NCI-H446 treated with DMSO at 0.1 percent for 48 hours (cell line): ENCODE measurements around the gene MAB21L4.
A peak's percentile ranks its signal among the peaks of the same experiment; 100 is the strongest.
"Not testable (repeated sequence)": the region's sequence is repeated elsewhere in the genome, so short reads cannot be mapped to it uniquely, and the experiment has no call there.

Experiments
- DNase-seq: peaks from one replicate; lab custom pipeline; 2025; lab: John Stamatoyannopoulos, UW

MAB21L4 gene

DNA sequence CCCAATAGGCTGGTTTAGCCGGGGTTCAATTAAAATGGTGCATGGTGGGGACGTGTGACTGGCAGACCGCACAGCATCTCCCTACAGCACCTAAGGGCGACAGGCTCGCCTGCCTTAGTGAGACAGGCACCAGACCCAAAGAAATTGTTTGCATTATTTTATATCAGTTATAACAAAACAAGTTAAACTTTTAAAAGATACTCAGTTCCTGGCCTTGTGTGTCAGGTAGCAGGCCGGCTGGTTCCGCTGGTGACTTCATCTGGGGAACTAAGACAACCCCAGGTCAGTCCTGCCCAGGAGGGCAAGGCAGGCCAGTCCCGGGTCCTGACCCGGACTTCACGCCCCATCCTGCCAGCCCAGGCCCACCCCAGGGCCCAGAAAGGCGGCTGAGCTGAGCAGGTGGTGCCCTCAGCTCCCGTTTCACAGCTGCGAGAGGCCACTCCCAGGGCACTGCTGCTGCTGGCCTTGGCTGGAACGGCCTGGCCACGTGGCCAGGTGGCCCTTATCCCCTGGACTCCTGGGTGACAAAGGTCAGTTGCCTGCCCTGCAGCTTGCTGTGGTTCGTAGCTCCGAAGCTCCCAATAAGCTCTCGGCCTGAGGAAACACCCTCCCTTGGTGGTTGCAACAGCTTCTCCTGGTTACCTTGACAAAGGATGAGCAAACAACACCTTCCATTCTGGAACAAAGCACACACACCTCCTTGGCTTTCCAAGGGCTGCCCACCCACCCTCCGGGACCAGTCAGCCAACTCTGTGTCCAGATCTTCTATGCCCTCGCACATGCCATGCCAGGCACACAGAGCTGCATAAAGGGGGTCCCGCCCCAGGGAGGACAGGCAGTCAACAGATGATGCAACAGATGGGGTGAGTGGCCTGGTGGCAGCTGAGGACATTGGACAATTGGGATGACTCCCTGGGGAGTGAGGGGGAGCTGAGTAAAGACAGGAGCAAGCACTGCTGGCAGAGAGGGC lies 38.6 kb downstream of the MAB21L4 start:
- no peak for DNase-seq

DNA sequence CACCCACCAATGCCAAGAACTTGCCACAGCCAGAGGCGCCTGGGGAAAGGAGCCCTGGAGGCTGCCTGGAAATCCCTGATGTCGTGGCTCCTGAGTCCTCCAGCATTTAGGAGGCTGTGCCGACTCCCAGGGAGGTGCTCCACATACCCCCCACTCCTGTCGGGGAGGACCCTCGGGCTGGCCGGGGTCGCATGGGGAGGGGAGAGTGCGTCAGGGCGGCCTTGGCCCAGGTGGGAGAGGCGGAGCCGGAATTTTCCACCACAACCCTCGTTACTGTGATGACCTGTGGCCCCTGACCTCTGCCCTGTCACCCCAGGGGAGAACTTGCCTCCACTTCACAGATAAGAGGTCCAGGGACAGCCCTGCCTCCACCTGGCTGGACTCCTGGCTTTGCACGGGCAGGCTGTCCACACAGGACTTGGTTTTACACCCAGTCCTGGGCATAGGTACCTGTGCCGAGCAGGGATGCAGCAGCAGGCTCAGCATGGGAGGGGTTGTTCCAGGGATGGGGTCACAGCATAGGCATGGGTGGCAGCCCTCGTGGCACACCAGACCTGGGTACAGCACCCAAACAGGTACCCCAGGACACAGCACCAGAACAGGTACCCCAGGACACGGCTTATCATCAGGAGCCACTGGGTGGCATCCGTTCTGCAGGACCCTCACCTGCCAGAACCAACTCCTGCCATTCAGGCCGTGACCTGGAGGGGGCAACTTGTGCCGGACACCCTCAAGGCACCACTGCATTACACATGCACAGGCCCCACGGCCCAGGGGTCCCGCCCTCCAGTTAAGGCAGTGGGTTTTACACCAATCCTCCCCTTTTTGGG lies 39.6 kb downstream of the MAB21L4 start:
- no peak for DNase-seq

DNA sequence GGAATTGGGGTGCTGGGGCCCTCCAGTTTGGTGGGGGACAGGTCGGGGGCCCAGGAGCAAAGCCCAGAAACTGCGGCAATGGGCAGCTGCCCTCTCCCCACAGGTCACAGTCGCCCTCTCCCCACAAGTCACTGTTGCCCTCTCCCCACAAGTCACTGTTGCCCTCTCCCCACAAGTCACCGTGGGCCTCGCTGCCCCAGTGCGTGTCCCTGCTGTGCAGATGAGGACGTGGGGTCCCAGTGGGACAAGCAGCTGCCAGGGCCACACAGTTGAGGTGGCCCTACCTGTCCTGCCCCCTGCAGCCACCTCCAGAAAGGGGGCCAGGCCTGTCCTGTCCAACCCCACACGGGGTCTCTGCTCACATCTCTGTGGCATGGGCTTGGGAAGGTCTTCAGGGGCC lies 40.3 kb downstream of the MAB21L4 start:
- no peak for DNase-seq

DNA sequence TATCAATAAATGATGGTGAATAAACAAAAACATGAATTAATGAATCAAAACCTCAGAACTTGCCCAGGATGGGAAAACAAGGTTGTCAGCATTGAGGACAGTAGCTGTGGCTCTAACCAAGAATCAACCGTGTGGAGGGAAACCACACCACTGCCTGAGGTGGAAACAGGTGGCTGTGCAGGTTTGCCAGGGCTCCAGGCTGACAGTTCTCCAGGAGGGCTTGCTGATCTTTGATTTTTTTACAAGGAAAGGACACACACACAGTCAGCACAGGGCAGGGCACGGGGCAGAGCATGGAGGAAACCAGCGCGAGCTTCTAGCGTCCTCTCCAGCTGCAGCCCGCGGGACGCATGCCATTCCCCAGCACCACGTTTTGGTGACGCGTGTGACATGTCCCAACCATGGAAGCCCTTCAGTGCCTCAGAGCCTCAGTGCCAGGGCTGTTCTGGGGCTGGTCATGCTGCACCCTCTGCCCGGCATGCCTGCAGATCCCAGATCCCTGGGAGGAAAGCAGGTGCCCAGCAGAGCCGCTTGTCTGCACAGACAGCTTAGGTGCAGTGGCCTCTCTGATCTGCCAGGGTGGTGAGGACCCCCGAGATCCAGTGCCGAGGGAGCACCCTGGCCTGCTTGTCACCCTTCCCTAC lies 43.2 kb downstream of the MAB21L4 start:
- DNase-seq = no peak

DNA sequence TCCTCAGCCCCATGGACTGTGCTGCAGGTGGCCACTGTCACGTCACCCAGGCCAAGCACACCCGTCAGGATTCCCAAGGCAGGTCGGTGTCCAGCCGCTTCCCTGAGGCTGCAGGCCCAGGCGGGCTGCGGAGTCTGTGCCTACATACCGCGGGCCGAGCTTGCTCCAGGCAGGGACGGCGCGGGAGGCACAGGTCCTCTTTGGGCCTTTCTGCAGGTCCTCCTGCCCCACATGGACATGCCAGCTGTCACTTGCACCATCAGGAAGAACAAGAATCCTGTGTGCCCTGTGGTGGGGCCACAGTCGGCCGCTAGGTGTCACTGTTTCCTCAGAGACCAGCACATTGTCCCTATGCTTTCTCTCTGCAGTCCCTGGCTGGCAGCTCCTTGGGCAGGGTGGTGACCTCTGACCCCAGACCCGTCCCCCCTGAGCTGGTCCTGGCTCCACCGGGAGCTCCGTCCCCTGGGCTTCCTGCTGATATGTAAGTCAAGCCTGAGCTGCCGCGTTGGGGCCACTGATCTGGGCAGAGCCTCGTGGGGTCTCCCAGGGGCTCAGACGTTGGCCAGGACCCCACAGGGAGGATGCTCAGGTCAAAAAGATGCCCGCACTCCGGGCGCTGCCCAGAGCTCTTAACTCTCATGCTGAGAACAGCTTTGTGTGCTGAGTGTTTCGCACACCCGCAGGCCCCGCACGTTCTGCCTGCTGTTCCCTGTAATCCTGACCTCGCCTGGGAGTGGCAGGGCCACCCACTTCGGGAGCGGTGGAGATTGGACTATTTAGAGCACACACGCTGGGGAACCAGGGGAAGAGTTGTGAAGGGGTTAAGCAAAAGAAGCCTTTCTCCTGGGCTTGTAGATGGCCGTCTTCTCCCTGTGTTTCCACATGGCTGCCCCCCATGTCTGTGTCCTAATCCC lies 44.6 kb downstream of the MAB21L4 start:
- DNase-seq = peak; percentile 17

DNA sequence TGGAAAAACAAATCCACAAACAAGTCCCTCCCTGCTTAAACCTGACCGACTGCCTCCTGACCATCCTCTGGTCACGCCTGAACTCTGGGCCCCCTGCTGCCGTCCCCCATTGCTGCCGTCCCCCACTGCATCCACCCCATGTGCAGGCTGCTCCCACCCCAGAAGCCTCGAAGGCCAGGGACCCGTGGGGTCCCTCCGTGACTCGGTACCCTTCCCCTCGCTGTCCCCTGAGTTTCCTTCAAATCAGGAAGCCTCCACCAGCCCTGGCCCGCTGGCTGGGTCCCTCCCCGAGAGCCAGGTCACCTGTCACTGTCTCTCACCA lies 45.2 kb downstream of the MAB21L4 start:
- no peak for DNase-seq

DNA sequence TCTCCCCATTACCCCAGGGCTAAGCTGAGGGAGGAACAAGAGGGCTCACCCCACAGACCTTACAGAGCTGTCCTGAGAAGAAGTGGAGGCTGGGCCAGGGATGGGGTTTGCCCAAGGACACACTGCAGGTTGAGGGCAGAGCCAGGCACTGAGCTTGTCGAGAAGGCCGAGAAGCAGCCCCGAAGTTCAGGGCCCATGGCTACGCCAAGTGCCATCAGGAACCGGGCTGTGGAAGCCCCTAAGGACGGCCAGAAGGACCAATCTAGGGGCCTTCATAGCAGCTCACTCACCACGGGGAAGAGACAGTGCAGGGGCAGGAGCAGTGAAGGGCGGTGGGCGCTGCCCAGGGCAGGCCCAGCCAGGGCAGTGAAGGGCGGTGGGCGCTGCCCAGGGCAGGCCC lies 45.9 kb downstream of the MAB21L4 start:
- DNase-seq = no peak

DNA sequence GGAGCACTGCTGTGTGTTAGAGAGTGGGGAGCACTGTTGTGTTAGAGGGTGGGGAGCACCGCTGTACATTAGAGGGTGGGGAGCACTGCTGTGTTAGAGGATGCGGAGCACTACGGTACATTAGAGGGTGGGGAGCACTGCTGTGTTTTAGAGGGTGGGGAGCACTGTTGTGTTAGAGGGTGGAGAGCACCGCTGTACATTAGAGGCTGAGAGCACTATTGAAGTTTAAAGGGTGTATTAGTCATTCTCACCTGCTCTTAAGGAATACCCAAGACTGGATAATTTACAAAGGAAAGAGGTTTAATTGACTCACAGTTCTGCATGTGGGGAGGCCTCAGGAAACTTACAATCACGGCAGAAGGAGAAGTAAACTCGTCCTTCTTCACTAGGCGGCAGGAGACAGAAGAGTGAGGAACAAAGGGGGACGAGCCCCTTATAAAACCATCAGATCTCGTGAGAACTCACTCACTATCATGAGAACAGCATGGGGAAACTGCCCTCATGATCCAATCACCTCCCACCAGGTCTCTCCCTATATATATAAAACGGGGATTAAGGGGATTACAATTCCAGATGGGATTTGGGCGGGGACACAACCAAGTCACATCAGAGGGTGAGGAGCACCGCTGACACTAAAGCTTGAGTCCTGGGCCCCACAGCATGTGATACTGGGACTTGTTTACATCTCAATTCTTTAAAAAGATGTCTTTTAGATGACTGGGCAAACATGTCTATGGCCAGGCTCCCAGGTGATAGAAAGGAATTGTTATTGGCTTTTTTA lies 46.9 kb downstream of the MAB21L4 start:
- DNase-seq = no peak

DNA sequence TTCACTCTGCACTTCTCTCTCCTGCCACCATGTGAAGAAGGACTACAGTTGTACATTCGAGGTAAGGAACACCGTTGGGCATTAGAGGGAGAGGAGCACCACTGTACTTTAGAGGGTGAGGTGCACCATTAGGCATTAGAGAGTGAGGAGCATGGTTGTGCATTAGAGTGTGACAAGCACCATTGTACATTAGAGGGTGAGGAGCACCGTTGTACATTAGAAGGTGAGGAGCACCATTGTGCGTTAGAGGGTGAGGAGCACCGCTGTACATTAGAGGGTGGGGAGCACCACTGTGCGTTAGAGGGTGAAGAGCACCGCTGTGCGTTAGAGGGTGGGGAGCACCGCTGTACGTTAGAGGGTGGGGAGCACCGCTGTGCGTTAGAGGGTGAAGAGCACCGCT lies 48.1 kb downstream of the MAB21L4 start:
- DNase-seq = no peak

DNA sequence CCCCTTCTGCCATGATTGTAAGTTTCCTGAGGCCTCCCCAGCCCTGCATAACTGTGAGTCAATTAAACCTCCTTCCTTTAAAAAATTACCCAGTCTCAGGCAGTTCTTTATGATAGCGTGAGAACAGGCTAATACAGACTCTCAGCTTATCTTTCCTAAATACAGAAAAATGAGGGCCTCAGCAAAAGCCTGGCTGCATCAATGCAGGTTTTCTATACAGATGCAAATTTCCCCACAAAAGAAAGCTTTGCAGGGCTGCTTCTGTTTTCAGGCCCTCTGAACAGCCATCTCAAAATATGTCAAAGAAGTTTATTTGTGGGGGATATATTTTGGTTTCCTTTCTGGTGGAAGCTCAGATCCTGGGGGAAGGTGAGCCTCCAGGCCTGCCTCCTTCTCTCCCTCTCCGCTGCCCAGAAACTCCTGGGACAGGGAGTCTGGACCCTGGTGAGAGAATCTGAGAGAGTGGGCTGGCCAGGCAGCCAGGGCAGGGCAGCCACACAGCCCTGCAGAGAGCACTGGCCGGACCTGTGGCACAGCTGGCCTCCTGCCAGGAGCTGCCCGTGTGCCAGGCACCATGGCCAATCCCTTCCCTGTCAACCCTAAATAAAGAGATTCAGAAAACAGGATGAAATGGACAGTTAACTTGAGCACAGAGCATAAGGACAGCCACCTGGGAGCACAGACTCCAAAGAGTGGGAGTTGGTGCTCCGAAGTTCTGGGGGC lies 48.9 kb downstream of the MAB21L4 start:
- DNase-seq = no peak

DNA sequence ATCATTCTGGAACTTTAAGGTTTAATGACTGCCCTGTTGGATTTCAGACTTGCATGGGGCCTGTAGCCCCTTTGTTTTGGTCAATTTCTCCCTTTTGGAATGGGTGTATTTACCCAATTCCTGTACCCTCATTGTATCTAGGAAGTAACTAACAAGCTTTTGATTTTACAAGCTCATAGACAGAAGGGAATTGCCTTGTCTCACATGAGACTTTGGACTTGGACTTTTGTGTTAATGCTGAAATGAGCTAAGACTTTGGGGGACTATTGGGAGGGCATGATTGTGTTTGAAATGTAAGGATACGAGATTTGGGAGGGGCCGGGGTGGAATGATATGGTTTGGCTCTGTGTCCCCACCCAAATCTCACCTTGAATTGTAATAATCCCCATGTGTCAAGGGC lies 49.6 kb downstream of the MAB21L4 start:
- DNase-seq = not testable (repeated sequence)

DNA sequence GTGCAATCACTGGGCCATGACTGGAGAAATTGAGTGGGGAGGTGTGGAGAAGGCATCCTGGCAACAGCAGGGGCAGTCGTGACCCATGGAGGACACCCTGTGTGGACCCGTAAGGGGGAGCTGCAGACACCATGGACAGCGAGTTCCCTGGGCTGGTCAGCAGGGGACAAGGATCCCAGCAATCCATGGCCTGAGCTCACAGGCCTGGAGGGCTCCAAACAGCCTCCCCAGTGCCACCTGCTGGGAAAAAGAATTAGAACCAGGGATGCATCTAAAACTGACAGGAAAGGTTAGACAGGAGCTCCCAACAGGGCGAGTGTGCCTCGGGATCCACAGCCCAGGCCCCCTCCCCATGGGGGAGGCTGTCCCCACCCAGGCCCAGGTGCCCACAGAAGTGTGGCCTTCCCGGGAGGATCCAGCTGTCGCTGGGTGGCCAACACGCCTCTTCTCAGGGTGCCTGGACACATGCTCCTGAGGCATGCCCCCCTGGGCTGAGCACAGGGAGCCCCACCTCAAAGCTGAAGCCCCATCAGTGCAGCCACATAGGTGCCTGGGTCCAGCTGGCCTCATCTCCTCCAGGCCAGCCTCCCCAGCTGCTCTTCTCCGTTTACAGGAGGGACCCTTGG lies 55.4 kb downstream of the MAB21L4 start:
- no peak for DNase-seq

DNA sequence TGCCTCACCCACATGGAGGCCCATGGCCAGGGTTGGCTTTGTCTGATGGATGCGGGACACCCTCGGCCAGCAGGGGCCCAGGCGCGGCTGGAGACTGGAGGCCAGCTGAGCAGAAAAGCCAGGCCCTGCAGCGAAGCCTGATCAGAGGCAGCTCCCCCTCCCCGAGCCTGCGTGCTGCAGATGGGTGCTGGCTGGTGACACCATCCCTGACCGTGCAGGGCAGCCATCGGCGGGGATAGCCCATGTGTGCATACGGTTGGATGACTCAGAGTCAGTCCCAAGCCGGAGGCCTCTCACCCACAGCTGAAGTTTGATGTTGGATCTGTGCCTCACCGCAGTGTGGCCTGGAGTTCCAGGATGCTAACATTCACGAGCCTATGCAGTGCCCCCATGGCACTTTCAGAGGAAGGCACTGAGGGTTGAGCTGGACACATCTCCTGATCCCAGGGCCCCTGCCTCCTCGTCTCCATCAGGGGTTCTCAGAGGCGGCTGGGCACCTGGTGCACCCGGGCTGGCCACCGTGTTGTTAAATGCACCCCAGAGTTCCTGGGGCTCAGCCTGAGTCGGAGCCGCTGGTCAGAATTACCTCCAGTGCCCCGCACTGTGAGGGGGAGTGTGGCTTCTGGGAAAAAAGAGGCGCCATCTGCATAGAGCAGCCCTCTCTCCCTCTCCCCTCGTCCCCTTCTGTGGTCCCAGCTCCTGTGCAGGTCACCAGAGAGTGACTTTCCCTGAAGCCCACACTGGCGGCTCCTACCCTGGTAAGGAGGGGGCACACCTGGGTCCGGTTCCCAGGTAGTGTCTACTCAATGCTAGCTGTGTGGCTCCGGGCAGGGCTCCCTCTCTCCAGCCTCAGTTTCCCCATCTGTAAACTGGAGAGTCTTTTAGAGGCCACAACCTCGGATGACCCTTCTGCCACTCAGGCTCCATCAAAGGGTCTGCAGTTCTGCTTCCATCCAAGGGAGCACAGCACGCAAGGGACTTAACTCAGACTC lies 56.5 kb downstream of the MAB21L4 start:
- no peak for DNase-seq

DNA sequence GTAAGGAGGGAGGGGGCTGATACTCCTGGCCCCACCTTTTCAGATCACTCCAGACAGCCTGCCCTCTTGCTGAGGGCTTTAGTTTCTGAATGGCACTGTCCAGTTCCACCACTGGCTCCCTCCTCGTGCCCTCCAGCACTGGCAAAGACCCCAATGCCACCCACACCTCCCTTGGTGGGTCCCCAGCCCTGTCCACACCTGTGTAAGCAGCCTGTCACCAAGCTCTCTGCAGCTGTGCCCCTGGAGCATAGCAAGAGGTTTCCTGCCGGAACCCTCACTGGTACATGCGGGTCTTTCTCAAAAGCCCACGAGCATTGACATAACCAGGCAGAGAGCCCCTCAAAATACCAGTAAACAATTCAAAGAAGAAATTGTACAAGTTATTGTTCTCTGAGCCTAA lies 58.3 kb downstream of the MAB21L4 start:
- no peak for DNase-seq

DNA sequence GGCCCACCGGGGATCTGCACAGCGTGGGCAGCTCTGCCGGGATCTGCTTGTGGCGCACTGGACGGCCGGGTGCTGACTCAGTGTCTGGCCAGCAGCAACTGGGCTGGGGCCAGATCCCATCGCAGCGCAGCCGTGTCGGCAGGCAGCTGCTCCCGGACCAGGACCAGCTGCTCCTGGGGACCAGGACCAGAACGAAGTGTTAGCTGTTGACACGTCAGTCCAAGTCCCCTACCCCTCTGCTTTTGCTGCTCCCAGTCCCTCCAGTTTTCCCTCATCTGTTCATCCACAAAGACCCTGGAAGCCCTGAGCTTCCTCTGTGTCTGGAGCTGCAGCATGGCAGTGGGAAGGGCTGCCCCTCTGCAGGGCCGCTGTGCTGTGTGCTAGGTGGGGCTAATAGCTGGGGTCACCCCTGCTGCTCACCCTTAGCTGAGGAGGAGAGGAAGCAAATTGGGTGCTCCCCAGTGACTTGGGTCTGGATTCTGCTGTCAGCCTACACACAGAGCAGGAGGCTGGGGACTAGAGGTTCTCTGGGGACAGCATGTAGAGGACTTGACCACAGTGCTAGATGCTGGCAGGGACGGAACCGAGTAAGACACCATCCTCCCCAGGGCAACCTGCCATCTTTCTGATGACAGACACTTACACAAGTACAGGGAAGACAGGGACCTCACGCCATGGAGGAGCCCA lies 59.0 kb downstream of the MAB21L4 start:
- DNase-seq = no peak
